HepG2 (cell line): Measurements from ENCODE around the gene ADAMTS2. TPM values are rescaled to one million over a fixed set of nuclear protein-coding genes. Genes with fewer than 3 reads are reported as not detected.

Source experiments
- ATAC-seq: fragments of 200-7000 bp; cut with Tn5 transposase; 3 replicates; pipeline ENCODE4 v1.9.1; 2020; ENCODE audit warnings: mild to moderate bottlenecking, moderate library complexity
- BruUV-seq: library from RNA; stranded (reverse); fragments of 400-500 nt; replicated peaks from 2 replicates; lab custom pipeline; 2021; lab: Mats Ljungman, UMichigan
- CTCF ChIA-PET: fragments of 300-600 bp; formaldehyde crosslinking; extraction: SDS; loops from one replicate; lab custom pipeline; 2021; ENCODE audit warnings: low total read pairs, inconsistent platforms, low intra/inter-chr PET ratio; lab: Yijun Ruan, JAX
- POLR2A ChIA-PET: fragments of 350-600 bp; sonication (Branson Sonifier 250); formaldehyde crosslinking; loops from one replicate; lab custom pipeline; 2020; ENCODE audit warnings: antibody characterized with exemption, inconsistent platforms; lab: Yijun Ruan, JAX
- DNase-seq: peaks from one replicate; pipeline ENCODE4 v3.0.0-alpha.2; 2015; ENCODE audit warnings: low spot score
- FAIRE-seq: peaks from 3 replicates; lab custom pipeline; 2011; peaks lifted over from hg19 to GRCh38; lab: Jason Lieb, UNC
- H2AFZ ChIP-seq: one replicate; pipeline ENCODE4 v1.6.1; 2011; ENCODE audit warnings: low read length, inconsistent platforms
- H3K27ac ChIP-seq: fragments of 300-600 bp; 3 replicates; pipeline ENCODE4 v1.8.0; 2011; ENCODE audit warnings: mixed run types, mild to moderate bottlenecking, mixed read lengths, low read length, inconsistent platforms; ENCODE audit not compliant: insufficient read depth; ENCODE audit errors: extremely low read length
- H3K27me3 ChIP-seq, 2 experiments: fragments of 200-600 bp in 1 of 2; 2 replicates in 1 of 2; 3 replicates in 1 of 2; pipeline versions ENCODE4 v1.6.0 to v1.8.0; 2011; ENCODE audit warnings: low read length in 2 of 2, mild to moderate bottlenecking in 2 of 2, moderate library complexity in 2 of 2, inconsistent platforms in 1 of 2; ENCODE audit not compliant: insufficient read depth in 2 of 2, control insufficient read depth in 1 of 2
- H3K36me3 ChIP-seq, 2 experiments: fragments of 200-600 bp in 1 of 2; replicated peaks in 1 of 2; 2 replicates in 1 of 2; 3 replicates in 1 of 2; pipeline versions ENCODE4 v1.5.1 to v1.8.0; 2011; ENCODE audit warnings: low read length in 2 of 2, inconsistent platforms in 1 of 2; ENCODE audit not compliant: insufficient read depth in 2 of 2, control insufficient read depth in 1 of 2
- H3K4me1 ChIP-seq: 2 replicates; pipeline ENCODE4 v1.5.1; 2012; ENCODE audit warnings: low read length, inconsistent platforms; ENCODE audit not compliant: insufficient read depth
- H3K4me2 ChIP-seq: 2 replicates; pipeline ENCODE4 v1.6.0; 2011; ENCODE audit warnings: low read depth, low read length, inconsistent platforms
- H3K4me3 ChIP-seq, 3 experiments: fragments of 200-600 bp in 1 of 3; sonication (generic), shearing (Covaris generic) in 1 of 3; replicated peaks in 1 of 3; 2 replicates each; pipeline ENCODE4 v1.5.1; 2011 to 2016; ENCODE audit warnings: low read length in 3 of 3, inconsistent platforms in 2 of 3, low read depth in 2 of 3, mild to moderate bottlenecking in 2 of 3, control low read depth in 1 of 3, mixed read lengths in 1 of 3; ENCODE audit not compliant: insufficient read depth in 1 of 3
- H3K79me2 ChIP-seq: one replicate; pipeline ENCODE4 v1.6.1; 2011; ENCODE audit warnings: low read length, inconsistent platforms; ENCODE audit not compliant: insufficient read depth
- H3K9ac ChIP-seq: 2 replicates; pipeline ENCODE4 v1.6.0; 2011; ENCODE audit warnings: mild to moderate bottlenecking, low read depth, low read length, inconsistent platforms; ENCODE audit not compliant: insufficient read depth
- H3K9me3 ChIP-seq: 2 replicates; pipeline ENCODE4 v1.5.1; 2012; ENCODE audit warnings: mild to moderate bottlenecking, low read length
- H4K20me1 ChIP-seq: 2 replicates; pipeline ENCODE4 v1.6.0; 2011; ENCODE audit warnings: inconsistent platforms, mild to moderate bottlenecking, low read length, moderate library complexity; ENCODE audit not compliant: insufficient read depth
- CAMTA2 ChIP-seq: sonication (generic); formaldehyde crosslinking; IDR thresholded peaks from 2 replicates; pipeline ENCODE4 v1.4.0; 2020; ENCODE audit warnings: mild to moderate bottlenecking, missing genetic modification reagents, borderline replicate concordance
- ELF1 ChIP-seq: sonication (generic); formaldehyde crosslinking; IDR thresholded peaks from 2 replicates; pipeline ENCODE4 v1.4.0; 2020; ENCODE audit warnings: missing genetic modification reagents
- MTF2 ChIP-seq: sonication (generic); formaldehyde crosslinking; IDR thresholded peaks from 2 replicates; pipeline ENCODE4 v1.5.0; 2020; ENCODE audit warnings: missing genetic modification reagents, borderline replicate concordance
- MZF1 ChIP-seq: sonication (generic); formaldehyde crosslinking; IDR thresholded peaks from 2 replicates; pipeline ENCODE4 v1.8.1; 2023; ENCODE audit warnings: mild to moderate bottlenecking, missing genetic modification reagents, borderline replicate concordance
- RFXAP ChIP-seq: sonication (generic); formaldehyde crosslinking; IDR thresholded peaks from 2 replicates; pipeline ENCODE4 v1.4.0; 2020; ENCODE audit warnings: missing genetic modification reagents, borderline replicate concordance
- SIX4 ChIP-seq: sonication (generic); formaldehyde crosslinking; IDR thresholded peaks from 2 replicates; pipeline ENCODE4 v1.4.0; 2020; ENCODE audit warnings: missing genetic modification reagents
- SMAD3 ChIP-seq: sonication (generic); formaldehyde crosslinking; IDR thresholded peaks from 2 replicates; pipeline ENCODE4 v1.4.0; 2020; ENCODE audit warnings: missing genetic modification reagents
- ZNF350 ChIP-seq: sonication (generic); formaldehyde crosslinking; IDR thresholded peaks from 2 replicates; pipeline ENCODE4 v1.4.0; 2020; ENCODE audit warnings: mild to moderate bottlenecking, low read depth, missing genetic modification reagents, borderline replicate concordance
- ZNF619 ChIP-seq: sonication (generic); formaldehyde crosslinking; IDR thresholded peaks from 2 replicates; pipeline ENCODE4 v1.4.0; 2020; ENCODE audit warnings: mild to moderate bottlenecking, missing genetic modification reagents
- ZNF709 ChIP-seq: sonication (generic); formaldehyde crosslinking; IDR thresholded peaks from 2 replicates; pipeline ENCODE4 v1.5.0; 2020; ENCODE audit warnings: mild to moderate bottlenecking, missing genetic modification reagents
- ZSCAN31 ChIP-seq: sonication (generic); formaldehyde crosslinking; IDR thresholded peaks from 2 replicates; pipeline ENCODE4 v1.5.0; 2020; ENCODE audit warnings: low read depth, mild to moderate bottlenecking, missing genetic modification reagents
- WGBS: methylation state at CpG from one replicate; pipeline ENCODE4 v1.1.6; 2017; ENCODE audit warnings: low lambda C conversion rate; 5-methylcytosine and 5-hydroxymethylcytosine counted together
- in situ Hi-C: cut with HindIII; loops from 2 replicates; pipeline ENCODE4 v1.10.0; 2017; ENCODE audit warnings: low pct_unique_long_range_greater_than_20kb; ENCODE audit not compliant: extremely low pct_ligation_motif_present
- intact Hi-C: fragments of 100-400 bp; cut with micrococcal nuclease; formaldehyde crosslinking; loops from one replicate; pipeline ENCODE4 v1.10.0; 2022; ENCODE audit not compliant: unreplicated experiment
- polyA plus RNA-seq, 8 experiments: library from polyadenylated mRNA; depleted of rRNA in 3 of 8; stranded (reverse) in 7 of 8; unstranded in 1 of 8; fragments of >200 nt; fragmentation: Illumina TruSeq in 4 of 8; extraction: Trizol in 4 of 8; gene quantifications; 2 replicates each; pipeline versions ENCODE4 v1.2.1 to v1.2.3, GENCODE V29; 2011 to 2016; ENCODE audit warnings: low read depth in 4 of 8, missing spikeins in 1 of 8, mixed read lengths in 1 of 8; ENCODE audit not compliant: insufficient read depth in 1 of 8
- total RNA-seq, 5 experiments: library from RNA; depleted of rRNA; stranded (reverse); fragments of >200 nt; fragmentation: Illumina TruSeq; extraction: Trizol; gene quantifications; 2 replicates each; pipeline ENCODE4 v1.2.3, GENCODE V29; 2016; ENCODE audit warnings: low read depth in 1 of 5
- TF ChIP-seq, protein P1 (sequence below): sonication (generic); formaldehyde crosslinking; IDR thresholded peaks from 2 replicates; pipeline ENCODE4 v1.8.0; 2022; ENCODE audit warnings: low read depth, missing genetic modification reagents
- TF ChIP-seq, protein P2 (sequence below): sonication (generic); formaldehyde crosslinking; IDR thresholded peaks from 2 replicates; pipeline ENCODE4 v1.4.0; 2020; ENCODE audit warnings: mild to moderate bottlenecking, missing genetic modification reagents, borderline replicate concordance
- TF ChIP-seq, protein P3 (sequence below): sonication (generic); formaldehyde crosslinking; IDR thresholded peaks from 2 replicates; pipeline ENCODE4 v1.9.0; 2021; ENCODE audit warnings: mild to moderate bottlenecking, missing genetic modification reagents

Gene ADAMTS2
- total and polyA plus RNA-seq, 2 of the 13 experiments (the other 11 are each of a cell fraction or from before 2014, with no cell fraction given), result 0.24 to 3.5 TPM

DNA sequence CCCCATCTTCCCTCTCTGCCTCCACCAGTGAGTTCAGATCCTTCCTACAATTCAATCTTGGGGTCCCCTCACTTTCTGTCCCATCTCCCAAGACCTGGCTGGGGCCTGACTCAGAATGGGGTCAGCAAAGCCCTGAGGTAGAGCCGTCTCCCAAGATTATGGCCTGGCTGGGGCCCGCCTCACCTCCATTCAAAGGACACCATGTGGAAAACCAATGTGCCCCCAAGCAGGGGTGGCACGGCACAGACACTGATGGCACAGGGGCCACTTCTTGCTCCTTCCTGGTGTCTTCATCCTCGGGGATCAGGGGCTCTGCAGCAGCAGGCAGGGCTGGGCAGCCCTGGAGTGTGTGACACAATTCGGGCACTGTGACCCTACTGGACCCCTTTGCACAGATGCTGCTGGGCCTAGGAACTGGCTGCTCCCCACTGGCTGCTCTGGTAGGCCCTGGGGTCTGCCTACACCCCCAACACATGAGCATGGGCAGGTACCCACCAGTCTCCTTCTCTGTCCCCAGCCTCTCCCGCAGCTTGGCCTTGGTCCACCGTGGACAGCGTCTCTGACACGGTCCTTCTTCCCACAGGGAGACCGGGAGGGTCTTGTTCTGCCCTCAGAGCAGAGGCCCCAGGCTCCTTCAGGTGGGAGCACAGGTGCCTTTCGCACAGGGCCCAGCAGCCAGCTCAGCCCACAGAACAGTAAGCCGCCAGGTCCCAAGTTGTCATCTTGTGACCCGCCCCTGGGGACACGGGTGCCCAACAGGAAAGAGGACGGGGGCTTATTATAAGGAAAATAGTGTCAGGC lies 89.5 kb downstream of the ADAMTS2 start:
- DNase-seq (no peak), FAIRE-seq (no peak), ATAC-seq (no peak)
- Histone ChIP-seq H3K4me3 (no peak overlapping the region), H2AFZ (no peak overlapping the region), H3K4me1 (0 out of 2 replicates have a peak, but pooled peaks cover under 1% of the 10 kb centered on the region), H3K9me3 (no peaks in the 10 kb centered on the region), H3K27ac (no peak overlapping the region), H3K9ac (no peak overlapping the region), H3K4me2 (no peak overlapping the region), H3K27me3 (peaks cover 0 to 3% of the 10 kb centered on the region in 2 experiments; a peak in 2 of 5 replicates), H3K79me2 (no peaks in the 10 kb centered on the region), H3K36me3 (no peaks in the 10 kb centered on the region), H4K20me1 (no peaks in the 10 kb centered on the region)
- in situ Hi-C loops, result no loop called here
- intact Hi-C loops, result no loop called here
- ChIA-PET CTCF (no interaction called here), POLR2A (no interaction called here)
- 67% methylated on average over 6 of the region's 15 CpGs for WGBS
- no TSS peak for BruUV-seq
- no peak for TF ChIP-seq SIX4
- TF ChIP-seq, protein P1, sequence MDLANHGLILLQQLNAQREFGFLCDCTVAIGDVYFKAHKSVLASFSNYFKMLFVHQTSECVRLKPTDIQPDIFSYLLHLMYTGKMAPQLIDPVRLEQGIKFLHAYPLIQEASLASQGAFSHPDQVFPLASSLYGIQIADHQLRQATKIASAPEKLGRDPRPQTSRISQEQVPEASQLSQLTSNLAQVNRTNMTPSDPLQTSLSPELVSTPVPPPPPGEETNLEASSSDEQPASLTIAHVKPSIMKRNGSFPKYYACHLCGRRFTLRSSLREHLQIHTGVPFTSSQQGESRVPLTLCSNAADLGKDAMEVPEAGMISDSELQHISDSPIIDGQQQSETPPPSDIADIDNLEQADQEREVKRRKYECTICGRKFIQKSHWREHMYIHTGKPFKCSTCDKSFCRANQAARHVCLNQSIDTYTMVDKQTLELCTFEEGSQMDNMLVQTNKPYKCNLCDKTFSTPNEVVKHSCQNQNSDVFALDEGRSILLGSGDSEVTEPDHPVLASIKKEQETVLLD (CRISPR knock-in tag), result no peak
- no peak for TF ChIP-seq ELF1 (CRISPR knock-in tag)
- TF ChIP-seq SMAD3 (CRISPR knock-in tag), result no peak
- TF ChIP-seq MTF2 (CRISPR knock-in tag), result no peak
- TF ChIP-seq ZNF709 (CRISPR knock-in tag), result no peak
- no peak for TF ChIP-seq ZNF619 (CRISPR knock-in tag)
- TF ChIP-seq MZF1 (CRISPR knock-in tag), result no peak
- no peak for TF ChIP-seq CAMTA2 (CRISPR knock-in tag)
- TF ChIP-seq, protein P2, sequence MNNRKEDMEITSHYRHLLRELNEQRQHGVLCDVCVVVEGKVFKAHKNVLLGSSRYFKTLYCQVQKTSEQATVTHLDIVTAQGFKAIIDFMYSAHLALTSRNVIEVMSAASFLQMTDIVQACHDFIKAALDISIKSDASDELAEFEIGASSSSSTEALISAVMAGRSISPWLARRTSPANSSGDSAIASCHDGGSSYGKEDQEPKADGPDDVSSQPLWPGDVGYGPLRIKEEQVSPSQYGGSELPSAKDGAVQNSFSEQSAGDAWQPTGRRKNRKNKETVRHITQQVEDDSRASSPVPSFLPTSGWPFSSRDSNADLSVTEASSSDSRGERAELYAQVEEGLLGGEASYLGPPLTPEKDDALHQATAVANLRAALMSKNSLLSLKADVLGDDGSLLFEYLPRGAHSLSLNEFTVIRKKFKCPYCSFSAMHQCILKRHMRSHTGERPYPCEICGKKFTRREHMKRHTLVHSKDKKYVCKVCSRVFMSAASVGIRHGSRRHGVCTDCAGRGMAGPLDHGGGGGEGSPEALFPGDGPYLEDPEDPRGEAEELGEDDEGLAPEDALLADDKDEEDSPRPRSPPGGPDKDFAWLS (CRISPR knock-in tag), result no peak
- TF ChIP-seq ZSCAN31 (CRISPR knock-in tag), result no peak
- no peak for TF ChIP-seq ZNF350 (CRISPR knock-in tag)
- no peak for TF ChIP-seq RFXAP (CRISPR knock-in tag)
- TF ChIP-seq, protein P3, sequence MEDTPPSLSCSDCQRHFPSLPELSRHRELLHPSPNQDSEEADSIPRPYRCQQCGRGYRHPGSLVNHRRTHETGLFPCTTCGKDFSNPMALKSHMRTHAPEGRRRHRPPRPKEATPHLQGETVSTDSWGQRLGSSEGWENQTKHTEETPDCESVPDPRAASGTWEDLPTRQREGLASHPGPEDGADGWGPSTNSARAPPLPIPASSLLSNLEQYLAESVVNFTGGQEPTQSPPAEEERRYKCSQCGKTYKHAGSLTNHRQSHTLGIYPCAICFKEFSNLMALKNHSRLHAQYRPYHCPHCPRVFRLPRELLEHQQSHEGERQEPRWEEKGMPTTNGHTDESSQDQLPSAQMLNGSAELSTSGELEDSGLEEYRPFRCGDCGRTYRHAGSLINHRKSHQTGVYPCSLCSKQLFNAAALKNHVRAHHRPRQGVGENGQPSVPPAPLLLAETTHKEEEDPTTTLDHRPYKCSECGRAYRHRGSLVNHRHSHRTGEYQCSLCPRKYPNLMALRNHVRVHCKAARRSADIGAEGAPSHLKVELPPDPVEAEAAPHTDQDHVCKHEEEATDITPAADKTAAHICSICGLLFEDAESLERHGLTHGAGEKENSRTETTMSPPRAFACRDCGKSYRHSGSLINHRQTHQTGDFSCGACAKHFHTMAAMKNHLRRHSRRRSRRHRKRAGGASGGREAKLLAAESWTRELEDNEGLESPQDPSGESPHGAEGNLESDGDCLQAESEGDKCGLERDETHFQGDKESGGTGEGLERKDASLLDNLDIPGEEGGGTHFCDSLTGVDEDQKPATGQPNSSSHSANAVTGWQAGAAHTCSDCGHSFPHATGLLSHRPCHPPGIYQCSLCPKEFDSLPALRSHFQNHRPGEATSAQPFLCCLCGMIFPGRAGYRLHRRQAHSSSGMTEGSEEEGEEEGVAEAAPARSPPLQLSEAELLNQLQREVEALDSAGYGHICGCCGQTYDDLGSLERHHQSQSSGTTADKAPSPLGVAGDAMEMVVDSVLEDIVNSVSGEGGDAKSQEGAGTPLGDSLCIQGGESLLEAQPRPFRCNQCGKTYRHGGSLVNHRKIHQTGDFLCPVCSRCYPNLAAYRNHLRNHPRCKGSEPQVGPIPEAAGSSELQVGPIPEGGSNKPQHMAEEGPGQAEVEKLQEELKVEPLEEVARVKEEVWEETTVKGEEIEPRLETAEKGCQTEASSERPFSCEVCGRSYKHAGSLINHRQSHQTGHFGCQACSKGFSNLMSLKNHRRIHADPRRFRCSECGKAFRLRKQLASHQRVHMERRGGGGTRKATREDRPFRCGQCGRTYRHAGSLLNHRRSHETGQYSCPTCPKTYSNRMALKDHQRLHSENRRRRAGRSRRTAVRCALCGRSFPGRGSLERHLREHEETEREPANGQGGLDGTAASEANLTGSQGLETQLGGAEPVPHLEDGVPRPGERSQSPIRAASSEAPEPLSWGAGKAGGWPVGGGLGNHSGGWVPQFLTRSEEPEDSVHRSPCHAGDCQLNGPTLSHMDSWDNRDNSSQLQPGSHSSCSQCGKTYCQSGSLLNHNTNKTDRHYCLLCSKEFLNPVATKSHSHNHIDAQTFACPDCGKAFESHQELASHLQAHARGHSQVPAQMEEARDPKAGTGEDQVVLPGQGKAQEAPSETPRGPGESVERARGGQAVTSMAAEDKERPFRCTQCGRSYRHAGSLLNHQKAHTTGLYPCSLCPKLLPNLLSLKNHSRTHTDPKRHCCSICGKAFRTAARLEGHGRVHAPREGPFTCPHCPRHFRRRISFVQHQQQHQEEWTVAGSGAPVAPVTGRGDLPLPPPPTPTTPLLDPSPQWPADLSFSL (CRISPR knock-in tag), result no peak
